ENCODE results near the gene HOXB5. TPM values are rescaled to one million over a fixed set of nuclear protein-coding genes. Genes with fewer than 3 reads are reported as not detected.

Gene HOXB5
- polyA plus RNA-seq, 4 donors, result 5.8 to 9.8 TPM; not detected in 2

- H3K4me3 ChIP-seq (ENCODE audit: low read depth in 1 of 3, low read length in 3 of 3), result peak overlapping the region; percentile 22 to 52 (median 44)
- H3K4me1 ChIP-seq (ENCODE audit: control insufficient read depth in 3 of 3, insufficient read depth in 2 of 3, low read depth in 1 of 3, low read length in 2 of 3), result peaks cover 0 to 35% (median 2%) of the 10 kb centered on the region in 3 donors
- peak overlapping the region in 2 of 3 donors; percentile 75 to 92 for H3K27ac ChIP-seq (ENCODE audit: low read depth in 1 of 3, low read length in 2 of 3)
- no peak for FAIRE-seq
- H3K27me3 ChIP-seq (ENCODE audit: control insufficient read depth in 3 of 3, insufficient read depth in 3 of 3, low read length in 3 of 3), result peaks cover 0 to 99% (median 28%) of the 10 kb centered on the region in 3 donors
- peaks cover 0 to 27% (median 0%) of the 10 kb centered on the region in 3 donors for H3K36me3 ChIP-seq (ENCODE audit: control insufficient read depth in 3 of 3, insufficient read depth in 2 of 3, low read depth in 1 of 3, low read length in 3 of 3)
- no peaks in the 10 kb centered on the region for H3K9me3 ChIP-seq (ENCODE audit: control insufficient read depth in 2 of 2, insufficient read depth in 1 of 2, low read depth in 1 of 2, low read length in 1 of 2)
- DNase-seq, result no peak
- 11% methylated on average over 25 to 26 of the region's 26 CpGs for WGBS, 3 donors
Measured at GRCh38 chr17:48596735-48597527, 3.4 kb upstream of the HOXB5 start.

- WGBS, 3 donors, result 11 to 24% (median 18%) methylated on average over 52 to 54 of the region's 54 CpGs
- peaks cover 0 to 28% (median 2%) of the 10 kb centered on the region in 3 donors for H3K4me1 ChIP-seq (ENCODE audit: control insufficient read depth in 3 of 3, insufficient read depth in 2 of 3, low read depth in 1 of 3, low read length in 2 of 3)
- FAIRE-seq, result no peak
Measured at GRCh38 chr17:48596000-48596734, 2.6 kb upstream of the HOXB5 start.

GRCh38 chr17:48595278-48595999 lies 1.9 kb upstream of the HOXB5 start:
- DNase-seq, result no peak
- no peaks in the 10 kb centered on the region for H3K9me3 ChIP-seq (ENCODE audit: control insufficient read depth in 2 of 2, insufficient read depth in 1 of 2, low read depth in 1 of 2, low read length in 1 of 2)
- peak overlapping the region in 1 of 3 donors; percentile 52 for H3K4me3 ChIP-seq (ENCODE audit: low read depth in 1 of 3, low read length in 3 of 3)
- no peak for FAIRE-seq
- peaks cover 0 to 34% (median 2%) of the 10 kb centered on the region in 3 donors for H3K4me1 ChIP-seq (ENCODE audit: control insufficient read depth in 3 of 3, insufficient read depth in 2 of 3, low read depth in 1 of 3, low read length in 2 of 3)
- peaks cover 0 to 38% (median 0%) of the 10 kb centered on the region in 3 donors for H3K36me3 ChIP-seq (ENCODE audit: control insufficient read depth in 3 of 3, insufficient read depth in 2 of 3, low read depth in 1 of 3, low read length in 3 of 3)
- H3K27me3 ChIP-seq (ENCODE audit: control insufficient read depth in 3 of 3, insufficient read depth in 3 of 3, low read length in 3 of 3), result peaks cover 0 to 99% (median 30%) of the 10 kb centered on the region in 3 donors
- 12 to 60% (median 48%) methylated on average over 25 of the region's 25 CpGs for WGBS, 3 donors
- peak overlapping the region in 1 of 3 donors; percentile 75 for H3K27ac ChIP-seq (ENCODE audit: low read depth in 1 of 3, low read length in 2 of 3)

More at GRCh38 chr17:48596000-48596734, 2.6 kb upstream of the HOXB5 start:
- H3K9me3 ChIP-seq (ENCODE audit: control insufficient read depth in 2 of 2, insufficient read depth in 1 of 2, low read depth in 1 of 2, low read length in 1 of 2), result no peaks in the 10 kb centered on the region
- peak overlapping the region in 2 of 3 donors; percentile 75 to 92 for H3K27ac ChIP-seq (ENCODE audit: low read depth in 1 of 3, low read length in 2 of 3)
- peaks cover 0 to 99% (median 30%) of the 10 kb centered on the region in 3 donors for H3K27me3 ChIP-seq (ENCODE audit: control insufficient read depth in 3 of 3, insufficient read depth in 3 of 3, low read length in 3 of 3)
- DNase-seq, result no peak
- peak overlapping the region in 1 of 3 donors; percentile 52 for H3K4me3 ChIP-seq (ENCODE audit: low read depth in 1 of 3, low read length in 3 of 3)
- H3K36me3 ChIP-seq (ENCODE audit: control insufficient read depth in 3 of 3, insufficient read depth in 2 of 3, low read depth in 1 of 3, low read length in 3 of 3), result peaks cover 0 to 32% (median 0%) of the 10 kb centered on the region in 3 donors

GRCh38 chr17:48594538-48595277 lies 1.1 kb upstream of the HOXB5 start:
- Histone ChIP-seq H3K36me3 (ENCODE audit: control insufficient read depth in 3 of 3, insufficient read depth in 2 of 3, low read depth in 1 of 3, low read length in 3 of 3) (peaks cover 0 to 38% (median 0%) of the 10 kb centered on the region in 3 donors), H3K27me3 (ENCODE audit: control insufficient read depth in 3 of 3, insufficient read depth in 3 of 3, low read length in 3 of 3) (peaks cover 0 to 99% (median 24%) of the 10 kb centered on the region in 3 donors), H3K4me3 (ENCODE audit: low read depth in 1 of 3, low read length in 3 of 3) (no peak overlapping the region), H3K4me1 (ENCODE audit: control insufficient read depth in 3 of 3, insufficient read depth in 2 of 3, low read depth in 1 of 3, low read length in 2 of 3) (peaks cover 0 to 41% (median 2%) of the 10 kb centered on the region in 3 donors), H3K27ac (ENCODE audit: low read depth in 1 of 3, low read length in 2 of 3) (peak overlapping the region in 2 of 3 donors; percentile 61 to 63), H3K9me3 (ENCODE audit: control insufficient read depth in 2 of 2, insufficient read depth in 1 of 2, low read depth in 1 of 2, low read length in 1 of 2) (no peaks in the 10 kb centered on the region)
- FAIRE-seq (no peak), DNase-seq (no peak)
- WGBS, 3 donors, result 24 to 39% (median 33%) methylated on average over 25 of the region's 25 CpGs

GRCh38 chr17:48593840-48594537 lies 410 bp upstream of the HOXB5 start:
- Histone ChIP-seq H3K27ac (ENCODE audit: low read depth in 1 of 3, low read length in 2 of 3) (peak overlapping the region in 2 of 3 donors; percentile 61 to 63), H3K9me3 (ENCODE audit: control insufficient read depth in 2 of 2, insufficient read depth in 1 of 2, low read depth in 1 of 2, low read length in 1 of 2) (no peaks in the 10 kb centered on the region), H3K27me3 (ENCODE audit: control insufficient read depth in 3 of 3, insufficient read depth in 3 of 3, low read length in 3 of 3) (peaks cover 0 to 99% (median 19%) of the 10 kb centered on the region in 3 donors), H3K36me3 (ENCODE audit: control insufficient read depth in 3 of 3, insufficient read depth in 2 of 3, low read depth in 1 of 3, low read length in 3 of 3) (peaks cover 0 to 38% (median 0%) of the 10 kb centered on the region in 3 donors), H3K4me1 (ENCODE audit: control insufficient read depth in 3 of 3, insufficient read depth in 2 of 3, low read depth in 1 of 3, low read length in 2 of 3) (peaks cover 0 to 47% (median 2%) of the 10 kb centered on the region in 3 donors), H3K4me3 (ENCODE audit: low read depth in 1 of 3, low read length in 3 of 3) (no peak overlapping the region)
- FAIRE-seq, result no peak
- peak; percentile 35 to 86 for DNase-seq
- WGBS, 3 donors, result 8 to 9% (median 9%) methylated on average over 36 to 37 of the region's 37 CpGs

GRCh38 chr17:48592577-48592976 lies 1.0 kb downstream of the HOXB5 start:
- Histone ChIP-seq H3K4me3 (ENCODE audit: low read depth in 1 of 3, low read length in 3 of 3) (peak overlapping the region in 2 of 3 donors; percentile 27 to 48), H3K36me3 (ENCODE audit: control insufficient read depth in 3 of 3, insufficient read depth in 2 of 3, low read depth in 1 of 3, low read length in 3 of 3) (peaks cover 0 to 38% (median 0%) of the 10 kb centered on the region in 3 donors), H3K9me3 (ENCODE audit: control insufficient read depth in 2 of 2, insufficient read depth in 1 of 2, low read depth in 1 of 2, low read length in 1 of 2) (no peaks in the 10 kb centered on the region), H3K27me3 (ENCODE audit: control insufficient read depth in 3 of 3, insufficient read depth in 3 of 3, low read length in 3 of 3) (peaks cover 0 to 99% (median 11%) of the 10 kb centered on the region in 3 donors), H3K27ac (ENCODE audit: low read depth in 1 of 3, low read length in 2 of 3) (peak overlapping the region; percentile 62 to 91 (median 90)), H3K4me1 (ENCODE audit: control insufficient read depth in 3 of 3, insufficient read depth in 2 of 3, low read depth in 1 of 3, low read length in 2 of 3) (peaks cover 0 to 39% (median 0%) of the 10 kb centered on the region in 3 donors)
- FAIRE-seq (no peak), DNase-seq (no peak)
- 6 to 8% (median 7%) methylated on average over 14 of the region's 14 CpGs for WGBS, 3 donors

GRCh38 chr17:48592057-48592514 lies 1.5 kb downstream of the HOXB5 start:
- DNase-seq (no peak), FAIRE-seq (no peak)
- WGBS, 3 donors, result 13 to 27% (median 15%) methylated on average over 33 of the region's 33 CpGs
- Histone ChIP-seq H3K4me3 (ENCODE audit: low read depth in 1 of 3, low read length in 3 of 3) (peak overlapping the region in 2 of 3 donors; percentile 27 to 48), H3K27ac (ENCODE audit: low read depth in 1 of 3, low read length in 2 of 3) (peak overlapping the region; percentile 0 to 91 (median 90)), H3K27me3 (ENCODE audit: control insufficient read depth in 3 of 3, insufficient read depth in 3 of 3, low read length in 3 of 3) (peaks cover 0 to 99% (median 11%) of the 10 kb centered on the region in 3 donors), H3K9me3 (ENCODE audit: control insufficient read depth in 2 of 2, insufficient read depth in 1 of 2, low read depth in 1 of 2, low read length in 1 of 2) (no peaks in the 10 kb centered on the region), H3K4me1 (ENCODE audit: control insufficient read depth in 3 of 3, insufficient read depth in 2 of 3, low read depth in 1 of 3, low read length in 2 of 3) (peaks cover 0 to 41% (median 0%) of the 10 kb centered on the region in 3 donors), H3K36me3 (ENCODE audit: control insufficient read depth in 3 of 3, insufficient read depth in 2 of 3, low read depth in 1 of 3, low read length in 3 of 3) (peaks cover 0 to 38% (median 0%) of the 10 kb centered on the region in 3 donors)

All from small intestine (tissue), 7 donors.